RPMI7951 (cell line): ENCODE results near the gene TXNDC9. TPM values are rescaled to one million over a fixed set of nuclear protein-coding genes. Genes with fewer than 3 reads are reported as not detected.
"Not testable (repeated sequence)": the region's sequence is repeated elsewhere in the genome, so short reads cannot be mapped to it uniquely, and the experiment has no call there.

Experiments used
- DNase-seq: peaks from one replicate; pipeline ENCODE4 v3.0.0-alpha.2; 2012; ENCODE audit warnings: low read depth
- total RNA-seq: library from RNA; depleted of rRNA; stranded (reverse); fragments of >200 nt; shearing (Covaris generic); gene quantifications from 2 replicates; pipeline ENCODE4 v1.2.3, GENCODE V29; 2014; rRNA removed

TXNDC9 gene, protein sequence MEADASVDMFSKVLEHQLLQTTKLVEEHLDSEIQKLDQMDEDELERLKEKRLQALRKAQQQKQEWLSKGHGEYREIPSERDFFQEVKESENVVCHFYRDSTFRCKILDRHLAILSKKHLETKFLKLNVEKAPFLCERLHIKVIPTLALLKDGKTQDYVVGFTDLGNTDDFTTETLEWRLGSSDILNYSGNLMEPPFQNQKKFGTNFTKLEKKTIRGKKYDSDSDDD
- 146 and 151 TPM in 2 replicates for total RNA-seq

DNA sequence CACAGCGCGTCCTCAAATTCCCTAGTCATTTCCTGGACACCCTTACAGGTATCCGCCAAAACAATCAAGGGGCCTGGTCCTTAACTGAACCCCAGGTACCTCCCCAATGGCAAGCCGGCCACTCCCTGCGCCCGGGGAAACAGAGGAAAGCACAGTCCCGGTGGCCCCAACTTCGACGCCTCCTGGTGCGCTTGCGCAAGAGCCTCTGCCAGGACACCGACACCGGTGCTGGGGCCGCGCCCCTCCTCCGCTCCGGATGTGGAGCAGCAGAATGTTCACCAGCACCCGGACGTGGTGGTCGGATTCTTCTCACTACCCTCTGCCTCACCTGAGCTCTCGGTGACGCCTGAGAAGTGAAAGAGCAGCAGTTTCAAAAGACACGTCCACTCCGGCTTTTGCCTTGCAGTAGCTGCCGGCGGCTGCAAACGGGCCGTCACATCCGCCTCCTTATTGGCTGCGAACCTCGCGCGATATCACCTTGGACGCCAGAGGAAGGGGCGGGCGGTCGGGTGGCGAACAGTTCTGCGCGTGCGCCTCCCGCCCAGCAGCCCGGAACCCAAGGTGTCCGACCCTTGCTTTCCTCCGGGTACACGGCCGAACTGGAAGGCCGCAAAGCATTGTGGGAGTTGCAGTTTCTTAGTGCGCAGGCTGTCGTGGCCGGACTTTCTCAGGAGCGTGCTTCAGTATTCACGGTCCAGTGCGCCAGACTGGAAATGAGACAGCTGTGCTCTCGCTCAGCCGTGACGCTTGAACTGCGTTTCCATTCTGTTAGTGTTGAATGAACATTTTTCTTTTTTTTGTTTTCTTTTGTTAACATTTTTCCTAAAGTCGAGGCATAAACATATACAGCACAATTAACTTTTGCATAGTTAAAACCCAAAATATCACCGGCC lies at the start of gene TXNDC9:
TSS of gene TXNDC9 (minus strand) at position 423 of the 893 bp plus-strand sequence. CDS start 3,123 bp downstream, outside the sequence.
- DNase-seq = peak; percentile 100

GRCh38 chr2:99382143-99382542 lies 46.0 kb upstream of the TXNDC9 start:
- no peak for DNase-seq

GRCh38 chr2:99380376-99381010 lies 44.4 kb upstream of the TXNDC9 start:
- DNase-seq = no peak

GRCh38 chr2:99377879-99378278 lies 41.7 kb upstream of the TXNDC9 start:
- no peak for DNase-seq

DNA sequence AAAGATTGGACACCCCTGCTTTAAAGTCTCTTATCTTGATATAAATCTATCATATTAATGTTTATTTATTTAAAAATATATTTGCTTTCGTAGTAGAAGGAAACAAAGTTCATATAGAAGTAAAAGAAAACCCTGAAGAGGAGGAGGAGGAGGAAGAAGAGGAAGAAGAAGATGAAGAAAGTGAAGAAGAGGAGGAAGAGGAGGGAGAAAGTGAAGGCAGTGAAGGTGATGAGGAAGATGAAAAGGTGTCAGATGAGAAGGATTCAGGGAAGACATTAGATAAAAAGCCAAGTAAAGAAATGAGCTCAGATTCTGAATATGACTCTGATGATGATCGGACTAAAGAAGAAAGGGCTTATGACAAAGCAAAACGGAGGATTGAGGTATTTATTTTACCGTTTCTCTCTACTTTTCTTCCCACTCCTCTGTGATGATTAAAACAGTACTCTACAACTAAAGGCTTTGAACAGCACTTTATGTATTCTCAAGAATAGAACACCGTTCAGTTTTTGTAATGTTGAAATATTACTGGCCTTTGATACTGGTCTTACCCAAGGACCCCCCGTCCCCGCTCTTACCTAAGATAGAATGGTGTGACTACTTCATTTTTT lies 40.2 kb upstream of the TXNDC9 start:
- no peak for DNase-seq

DNA sequence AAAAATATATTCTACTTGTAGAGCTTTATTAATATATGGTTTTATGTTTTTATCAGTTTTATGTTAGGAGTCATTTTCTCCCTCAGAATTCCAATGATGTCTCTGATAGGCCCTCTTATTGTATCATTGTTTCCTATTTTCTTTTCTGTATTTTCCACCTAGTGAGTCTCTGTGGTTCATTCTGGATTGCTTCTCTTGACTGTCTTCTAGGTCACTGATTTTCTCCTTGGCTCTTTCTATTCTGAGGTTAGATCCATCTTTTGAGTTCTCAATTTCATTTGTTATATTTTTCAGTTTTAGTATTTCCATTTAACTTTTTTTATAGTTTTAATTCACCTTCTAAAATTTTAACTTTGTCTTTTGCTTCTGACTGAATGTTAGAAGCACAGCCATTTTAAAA lies 38.6 kb upstream of the TXNDC9 start:
- DNase-seq = no peak

GRCh38 chr2:99373144-99373543 lies 37.0 kb upstream of the TXNDC9 start:
- DNase-seq = no peak

DNA sequence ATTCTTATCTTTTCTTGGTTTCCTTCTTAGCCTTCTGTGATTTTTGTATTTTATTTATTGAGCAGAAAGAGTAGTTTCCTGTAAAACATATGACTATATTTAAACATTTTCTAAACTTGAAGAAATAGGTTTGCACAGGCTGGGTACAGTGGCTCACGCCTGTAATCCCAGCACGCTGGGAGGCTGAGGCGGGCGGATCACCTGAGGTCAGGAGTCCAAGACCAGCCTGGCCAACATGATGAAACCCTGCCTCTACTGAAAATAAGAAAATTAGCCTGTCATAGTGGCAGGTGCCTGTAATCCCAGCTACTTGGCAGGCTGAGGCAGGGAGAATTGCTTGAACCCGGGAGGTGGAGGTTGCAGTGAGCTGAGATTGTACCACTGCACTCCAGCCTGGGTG lies 32.7 kb upstream of the TXNDC9 start:
- not testable (repeated sequence) for DNase-seq

DNA sequence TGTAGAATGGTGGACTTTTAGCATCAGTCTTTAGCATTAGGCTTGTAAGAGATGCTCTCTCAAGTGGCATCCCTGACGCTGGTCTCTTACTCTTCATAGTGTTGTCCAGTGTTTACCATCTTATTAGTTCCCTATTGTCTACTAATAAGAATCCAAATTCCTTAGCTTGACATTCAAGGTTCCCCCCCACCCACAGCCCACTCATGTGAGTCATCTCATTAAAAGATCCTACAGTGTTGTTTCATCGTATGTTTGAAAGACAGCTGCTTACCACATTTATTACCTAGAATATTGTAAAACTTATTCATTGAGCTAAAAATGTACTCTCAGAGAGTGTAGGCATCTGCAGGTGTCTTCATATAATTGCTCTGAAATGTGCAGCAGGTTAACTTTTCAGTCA lies 29.5 kb upstream of the TXNDC9 start:
- DNase-seq = no peak

GRCh38 chr2:99356853-99357252 lies 20.7 kb upstream of the TXNDC9 start:
- DNase-seq = no peak

DNA sequence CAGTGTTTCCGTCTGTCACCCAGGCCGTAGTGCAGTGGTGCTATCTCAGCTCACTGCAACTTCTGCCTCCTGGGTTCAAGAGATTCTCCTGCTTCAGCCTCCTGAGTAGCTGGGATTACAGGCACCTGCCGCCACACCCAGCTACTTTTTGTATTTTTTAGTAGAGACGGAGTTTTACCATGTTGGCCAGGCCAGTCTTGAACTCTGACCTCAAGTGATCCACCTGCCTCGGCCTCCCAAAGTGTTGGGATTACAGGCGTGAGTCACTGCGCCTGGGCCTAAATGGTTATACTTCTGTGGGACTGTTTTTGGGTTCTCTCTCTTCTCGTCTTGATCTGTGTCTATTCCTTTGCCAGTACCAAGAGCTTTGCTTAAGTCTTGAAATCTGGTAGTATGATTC lies 18.7 kb upstream of the TXNDC9 start:
- DNase-seq = not testable (repeated sequence)

DNA sequence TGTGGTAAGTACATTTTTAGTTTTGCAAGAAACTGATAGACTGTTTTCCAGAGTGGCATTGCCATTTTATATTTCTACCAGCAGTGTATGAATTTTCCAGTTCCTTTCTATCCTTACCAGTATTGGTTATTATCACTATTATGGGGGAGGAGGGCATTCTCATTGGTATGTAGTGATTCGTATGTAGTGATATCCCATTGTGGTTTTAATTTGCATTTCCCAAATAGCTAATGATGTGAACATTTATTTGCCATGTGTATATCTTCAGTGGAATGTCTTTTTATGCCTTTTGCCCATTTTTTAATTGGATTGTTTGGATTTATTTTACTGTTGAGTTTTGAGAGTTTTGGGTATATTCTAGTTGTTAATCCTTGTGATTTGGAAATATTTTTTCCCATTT lies 17.9 kb upstream of the TXNDC9 start:
- DNase-seq = peak; percentile 3

GRCh38 chr2:99350194-99350593 lies 14.1 kb upstream of the TXNDC9 start:
- no peak for DNase-seq

- no peak for DNase-seq
Measured at GRCh38 chr2:99348173-99348572, 12.0 kb upstream of the TXNDC9 start.

DNA sequence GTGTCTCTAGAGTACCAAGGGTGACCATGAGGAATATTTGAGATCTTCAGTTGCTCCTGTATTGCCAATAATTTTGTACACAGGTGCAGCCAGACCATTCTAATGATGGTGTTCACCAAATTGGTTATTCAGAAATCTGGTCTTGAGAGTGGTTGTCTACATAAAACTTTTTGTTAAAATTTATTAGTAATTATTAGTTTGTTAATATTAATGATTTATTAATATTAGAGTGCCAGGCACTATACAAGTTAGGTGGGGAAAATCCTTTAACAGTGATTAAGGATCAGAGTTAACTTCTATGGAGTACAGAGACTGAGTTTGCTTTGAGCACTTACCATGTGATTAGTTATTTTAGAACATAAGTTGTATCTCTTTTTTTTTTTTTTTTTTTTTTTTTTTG lies 10.1 kb upstream of the TXNDC9 start:
- DNase-seq = no peak

DNA sequence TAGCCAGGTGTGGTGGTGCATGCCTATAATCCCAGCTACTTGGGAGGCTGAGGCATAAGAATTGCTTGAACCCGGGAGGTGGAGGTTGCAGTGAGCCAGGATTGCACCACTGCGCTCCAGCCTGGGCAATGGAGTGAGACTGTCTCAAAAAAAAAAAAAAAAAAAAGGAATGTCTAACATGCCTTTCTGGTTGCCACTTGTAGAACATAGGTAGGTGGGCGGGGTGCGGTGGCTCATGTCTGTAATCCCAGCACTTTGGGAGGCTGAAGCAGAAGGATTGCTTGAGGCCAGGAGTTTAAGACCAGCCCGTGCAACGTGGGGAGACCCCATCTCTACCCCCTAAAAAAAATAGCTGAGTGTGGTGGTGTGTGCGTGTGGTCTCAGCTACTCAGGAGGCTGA lies 9.3 kb upstream of the TXNDC9 start:
- not testable (repeated sequence) for DNase-seq

DNA sequence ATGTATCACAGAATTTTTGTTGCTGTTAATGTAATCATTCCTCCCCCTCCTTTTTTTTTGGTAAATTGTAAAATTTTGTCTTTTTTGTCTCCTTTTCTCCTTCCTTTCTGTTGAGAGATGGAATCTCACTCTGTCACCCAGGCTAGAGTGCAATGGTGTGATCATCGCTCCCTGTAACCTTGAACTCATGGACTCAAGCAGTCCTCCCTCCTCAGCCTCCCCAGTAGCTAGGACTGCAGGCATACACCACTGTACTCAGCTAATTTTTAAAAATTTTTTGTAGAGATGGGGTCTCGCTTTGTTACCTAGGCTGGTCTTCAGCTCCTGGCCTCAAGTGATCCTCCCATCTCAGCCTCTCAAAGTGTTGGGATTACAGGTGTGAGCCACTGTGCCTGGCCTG lies 6.4 kb upstream of the TXNDC9 start:
- DNase-seq = no peak

GRCh38 chr2:99340669-99341236 lies 4.6 kb upstream of the TXNDC9 start:
- no peak for DNase-seq

GRCh38 chr2:99338029-99338585 lies 2.0 kb upstream of the TXNDC9 start:
- DNase-seq = peak; percentile 14

DNA sequence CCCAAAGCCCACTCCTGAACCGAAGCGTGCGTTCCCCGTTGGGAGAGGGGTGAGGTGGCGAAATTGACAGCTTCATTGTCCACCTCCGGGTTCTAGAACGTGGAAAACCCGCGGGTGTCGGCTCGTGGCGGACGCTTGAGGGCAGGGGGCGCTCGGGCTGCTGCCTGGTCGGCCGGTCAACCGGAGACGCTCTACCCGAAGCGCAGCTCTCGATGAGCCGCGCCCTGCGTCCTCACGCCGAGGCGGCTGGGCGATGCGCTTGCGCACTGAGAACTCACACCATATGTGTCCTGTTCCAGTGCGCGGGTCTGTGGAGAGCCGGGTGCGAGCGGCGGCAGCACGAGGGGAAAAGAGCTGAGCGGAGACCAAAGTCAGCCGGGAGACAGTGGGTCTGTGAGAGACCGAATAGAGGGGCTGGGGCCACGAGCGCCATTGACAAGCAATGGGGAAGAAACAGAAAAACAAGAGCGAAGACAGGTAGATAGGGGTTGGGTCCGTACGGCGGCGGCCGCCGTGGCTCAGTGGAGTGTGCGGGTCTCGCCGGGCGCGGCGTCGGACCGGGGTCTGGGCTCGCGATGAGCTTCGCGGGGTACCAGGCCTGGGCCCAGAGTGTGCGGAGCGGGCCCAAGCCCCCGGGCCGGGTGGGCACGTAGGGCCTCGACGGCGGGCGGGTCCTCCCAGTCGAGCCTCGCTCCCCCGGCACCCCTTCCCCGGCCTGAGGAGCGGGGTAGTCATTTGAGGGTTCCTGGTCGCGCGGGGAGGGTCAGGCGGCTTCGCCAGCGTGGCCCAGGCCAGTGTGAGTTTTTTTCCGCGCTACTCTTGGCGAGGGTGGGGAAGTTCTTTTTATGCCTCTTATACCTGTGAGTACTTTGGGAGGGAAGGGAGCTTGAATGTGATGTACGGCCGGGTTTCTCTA lies 1.2 kb upstream of the TXNDC9 start, which contains the start of gene EIF5B:
TSS of gene EIF5B (plus strand) at position 277 of the 916 bp plus-strand sequence. CDS start at position 443, 166 bp downstream.
- DNase-seq = peak; percentile 95
